HL-60/S4 treated with retinoic acid at 250 ng/mL for 4 days and 3 days (cell line): Measurements from ENCODE around the gene CDH13.

Source experiments
- in situ Hi-C: fragments of 300-500 bp; cut with MboI; formaldehyde crosslinking; loops from 2 replicates; pipeline ENCODE4 v1.7.0; 2022; ENCODE audit warnings: low sequenced_read_pairs

The CDH13 gene

DNA sequence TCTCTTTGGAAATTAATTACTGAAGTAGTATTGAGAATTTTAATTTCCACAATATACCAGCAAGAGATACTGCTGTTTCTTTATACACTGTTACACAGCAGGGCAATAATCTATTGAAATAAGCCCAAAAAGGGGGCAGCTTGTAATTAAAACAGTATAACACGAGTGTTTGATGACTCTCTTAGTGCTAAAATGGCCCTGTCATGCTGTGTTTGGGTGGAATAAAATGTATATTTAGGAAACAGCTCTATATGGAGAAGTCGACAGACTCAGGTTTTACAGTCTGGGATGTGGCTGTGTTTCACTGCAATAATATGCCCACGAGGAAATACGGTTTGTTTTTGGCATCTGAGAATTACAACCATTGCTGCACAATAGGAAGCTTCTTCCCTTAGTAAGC lies 643.3 kb downstream of the CDH13 start:
- in situ Hi-C loops: no loop called here

DNA sequence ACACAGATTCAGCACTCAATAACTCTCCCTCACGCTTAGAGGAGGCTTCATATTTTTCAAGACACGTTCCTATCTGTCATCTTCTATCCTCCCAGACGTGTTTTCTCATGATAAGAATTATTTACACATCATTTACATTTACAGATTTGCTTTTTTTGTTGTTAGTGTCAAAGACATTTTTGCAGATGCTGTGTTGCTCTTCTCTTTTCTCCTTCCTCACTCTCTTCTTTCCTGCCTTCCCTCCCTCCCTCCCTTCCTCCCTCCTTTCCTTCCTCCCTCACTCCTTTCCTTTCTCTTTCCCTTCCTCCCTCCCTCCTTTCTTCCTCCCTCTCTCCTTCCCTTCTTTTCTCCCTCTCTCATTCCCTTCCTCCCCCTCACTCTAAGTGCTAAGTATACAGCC lies 643.9 kb downstream of the CDH13 start:
- in situ Hi-C loops: no loop called here

- in situ Hi-C loops: no loop called here
Observed at GRCh38 chr16:83271123-83271522, 644.4 kb downstream of the CDH13 start.

DNA sequence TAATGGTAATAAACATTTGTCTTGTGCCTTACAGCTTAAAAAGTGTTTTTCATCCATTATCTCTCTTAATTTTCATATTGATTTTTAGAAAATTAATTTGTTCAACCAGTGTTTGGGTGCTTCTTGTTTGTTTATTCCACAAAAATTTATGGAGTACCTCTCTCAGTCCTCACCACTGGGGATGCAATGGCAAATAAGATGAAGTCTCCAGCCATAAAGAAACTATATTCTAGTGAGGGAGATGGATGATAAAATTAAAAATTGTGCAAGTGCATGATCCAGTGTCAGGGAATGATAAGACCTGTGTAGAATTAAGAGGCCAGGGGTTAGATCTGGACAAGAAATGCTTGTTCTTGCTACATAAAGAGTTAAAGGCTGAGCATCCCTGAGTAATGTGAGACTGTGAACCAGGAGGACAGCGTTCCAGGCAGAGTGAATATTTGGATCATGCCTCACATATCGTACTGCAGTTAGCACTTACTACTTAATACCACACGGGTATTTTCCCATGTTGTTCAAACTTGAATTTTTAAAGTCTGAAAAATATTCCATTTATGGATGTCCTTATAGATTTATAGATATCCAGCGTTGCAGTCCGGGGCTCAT lies 645.3 kb downstream of the CDH13 start:
- in situ Hi-C loops: no loop called here

GRCh38 chr16:83272843-83273242 lies 646.1 kb downstream of the CDH13 start:
- in situ Hi-C loops: no loop called here

GRCh38 chr16:83273504-83274173 lies 646.9 kb downstream of the CDH13 start:
- in situ Hi-C loops: no loop called here

DNA sequence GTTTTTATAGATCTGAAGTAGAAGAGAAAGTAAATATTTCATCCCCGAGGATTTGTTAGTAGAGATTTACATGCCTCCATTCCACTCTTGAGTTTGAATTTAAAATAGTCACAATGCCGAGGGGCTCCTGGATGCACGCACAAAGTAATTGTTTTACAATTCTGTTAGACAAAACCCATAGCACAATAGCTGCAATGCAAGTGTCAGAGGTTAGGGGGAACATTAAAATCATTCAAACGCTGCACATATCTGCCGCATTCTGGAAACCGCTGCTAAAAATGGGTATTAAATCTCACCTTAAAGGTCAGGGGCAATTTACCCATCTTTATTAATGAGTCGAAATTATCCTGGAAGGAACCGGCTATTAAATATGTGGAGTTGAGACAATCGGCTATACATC lies 652.5 kb downstream of the CDH13 start:
- in situ Hi-C loops: no loop called here

DNA sequence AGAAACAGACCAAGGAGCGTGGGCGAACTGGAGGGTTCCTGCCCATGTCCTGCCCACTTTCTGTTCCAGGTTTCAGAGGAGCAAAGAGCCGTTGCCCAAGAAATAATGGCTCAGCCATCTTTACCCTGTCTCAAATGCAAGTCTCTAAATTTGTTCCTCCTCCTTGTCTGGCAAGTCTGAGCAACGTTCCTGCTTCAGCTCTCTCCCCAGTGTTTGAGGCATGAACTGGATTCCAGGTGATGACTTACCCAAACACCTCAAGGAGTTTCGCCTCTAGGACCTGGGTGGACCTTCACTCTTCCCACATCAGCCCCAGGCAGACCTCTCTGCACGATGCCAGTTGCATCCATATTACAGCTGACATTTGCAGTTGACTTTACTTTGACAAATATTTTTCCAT lies 659.2 kb downstream of the CDH13 start:
- in situ Hi-C loops: no loop called here

- in situ Hi-C loops: no loop called here
Observed at GRCh38 chr16:83296505-83296904, 669.7 kb downstream of the CDH13 start.

- in situ Hi-C loops: no loop called here
Observed at GRCh38 chr16:83298541-83298940, 671.8 kb downstream of the CDH13 start.

- in situ Hi-C loops: no loop called here
Observed at GRCh38 chr16:83300326-83300725, 673.6 kb downstream of the CDH13 start.

- in situ Hi-C loops: no loop called here
Observed at GRCh38 chr16:83301971-83302370, 675.2 kb downstream of the CDH13 start.

- in situ Hi-C loops: no loop called here
Observed at GRCh38 chr16:83302853-83303252, 676.1 kb downstream of the CDH13 start.

DNA sequence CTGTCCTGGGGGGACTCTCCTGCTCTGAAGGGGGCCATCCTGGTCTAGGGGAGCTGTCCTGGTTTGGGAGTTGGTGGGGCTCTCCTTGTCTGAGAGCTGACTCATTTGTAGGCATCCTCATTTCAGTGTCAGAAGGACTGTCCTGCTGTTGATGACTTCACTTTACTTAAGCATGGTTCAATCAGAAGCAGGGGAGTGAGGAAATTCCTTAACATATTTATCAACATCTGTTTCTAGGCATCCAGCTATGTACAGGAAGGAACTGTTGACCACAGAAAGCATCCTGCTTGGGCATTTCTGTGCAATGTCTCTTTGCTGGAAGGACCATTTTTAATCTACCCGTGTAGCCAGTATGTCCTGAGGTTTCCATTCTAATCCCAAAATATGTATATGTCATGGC lies 678.3 kb downstream of the CDH13 start:
- in situ Hi-C loops: no loop called here

- in situ Hi-C loops: no loop called here
Observed at GRCh38 chr16:83306961-83307593, 680.3 kb downstream of the CDH13 start.

- in situ Hi-C loops: no loop called here
Observed at GRCh38 chr16:83307594-83307992, 680.8 kb downstream of the CDH13 start.

DNA sequence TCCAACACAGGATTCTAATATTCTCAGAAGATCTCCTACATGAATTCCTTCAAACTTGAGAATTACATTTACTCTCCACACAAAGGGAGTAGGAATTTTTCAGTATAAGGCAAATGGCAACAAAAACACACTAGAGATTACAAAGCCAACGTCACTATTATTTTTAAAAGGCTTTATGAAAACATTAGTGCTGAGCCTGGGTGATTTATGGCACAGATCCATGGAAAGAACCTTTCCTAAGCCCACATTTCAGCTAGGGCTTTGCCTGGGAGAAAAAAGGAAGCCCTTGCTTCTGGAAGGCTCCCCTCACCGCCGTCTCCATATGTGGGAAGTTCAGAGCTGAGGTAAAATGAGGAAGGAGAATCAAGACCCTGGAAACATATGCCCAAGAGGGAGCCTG lies 681.6 kb downstream of the CDH13 start:
- in situ Hi-C loops: no loop called here

DNA sequence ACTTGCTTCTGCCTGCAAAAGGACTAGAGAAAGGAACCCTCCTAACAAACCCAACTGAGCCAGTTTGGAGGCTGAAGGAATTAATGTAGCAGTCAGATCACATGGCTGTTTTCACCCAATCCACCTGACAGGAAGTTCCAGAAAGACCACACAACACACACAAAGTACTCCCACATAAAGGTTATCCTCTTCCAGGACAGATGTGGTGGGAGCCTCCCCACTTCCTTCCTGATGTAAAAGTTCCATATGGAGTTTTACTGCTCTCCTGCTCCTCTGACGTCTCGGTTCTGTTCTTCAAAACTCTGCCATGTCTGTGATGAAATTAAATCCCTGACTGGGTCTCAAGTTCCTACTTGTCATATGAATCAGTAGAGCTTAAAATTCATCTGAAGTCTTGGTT lies 684.0 kb downstream of the CDH13 start:
- in situ Hi-C loops: no loop called here

GRCh38 chr16:83312015-83312717 lies 685.4 kb downstream of the CDH13 start:
- in situ Hi-C loops: no loop called here

DNA sequence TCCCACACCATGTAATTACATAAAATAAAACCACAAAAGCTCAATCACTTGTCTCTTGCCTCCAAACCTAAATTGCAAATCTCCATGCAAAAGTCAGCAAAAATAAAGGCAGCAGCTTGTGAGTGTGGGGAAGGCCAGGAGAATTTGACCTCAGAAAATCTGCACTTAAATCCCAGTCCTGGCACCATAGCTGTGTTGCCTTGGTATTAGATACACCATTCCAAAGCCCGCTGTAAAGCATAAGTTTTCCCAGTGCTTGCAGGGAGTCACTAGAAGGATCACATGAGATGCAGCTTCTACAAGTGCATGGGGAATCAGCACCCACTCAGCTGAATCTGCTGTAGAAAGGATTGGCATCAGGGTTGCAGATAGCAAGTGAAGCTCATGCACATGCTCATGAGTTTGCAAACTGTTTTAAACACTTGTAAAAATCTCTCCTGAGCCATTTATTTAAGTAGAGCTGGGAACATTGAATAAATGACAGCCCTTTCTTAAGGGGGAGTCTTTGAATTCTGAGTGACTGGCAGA lies 686.0 kb downstream of the CDH13 start:
- in situ Hi-C loops: no loop called here

- in situ Hi-C loops: no loop called here
Observed at GRCh38 chr16:83315271-83315670, 688.5 kb downstream of the CDH13 start.

- in situ Hi-C loops: no loop called here
Observed at GRCh38 chr16:83316458-83316857, 689.7 kb downstream of the CDH13 start.
